Small intestine (tissue), 7 donors: ENCODE measurements around the gene IL17REL. TPM values are rescaled to one million over a fixed set of nuclear protein-coding genes. Genes with fewer than 3 reads are reported as not detected.

Experiments
- DNase-seq, 2 donors: peaks; one replicate each; pipeline versions ENCODE4 v3.0.0 to v3.0.0-alpha.2; 2013
- FAIRE-seq: peaks from 2 replicates; lab custom pipeline; 2012; peaks lifted over from hg19 to GRCh38; lab: Jason Lieb, UNC
- H3K27ac ChIP-seq, 3 donors: one replicate each; pipeline ENCODE4 v1.5.1; 2013; ENCODE audit warnings: low read length in 2 of 3, mild to moderate bottlenecking in 2 of 3, control low read depth in 1 of 3, inconsistent platforms in 1 of 3, low read depth in 1 of 3, moderate library complexity in 1 of 3
- H3K27me3 ChIP-seq, 3 donors: one replicate each; pipeline ENCODE4 v1.6.1; 2013; ENCODE audit warnings: low read length in 3 of 3, inconsistent platforms in 1 of 3; ENCODE audit not compliant: control insufficient read depth in 3 of 3, insufficient read depth in 3 of 3
- H3K36me3 ChIP-seq, 3 donors: one replicate each; pipeline ENCODE4 v1.6.1; 2013; ENCODE audit warnings: low read length in 3 of 3, inconsistent platforms in 1 of 3, low read depth in 1 of 3, mild to moderate bottlenecking in 1 of 3, moderate library complexity in 1 of 3; ENCODE audit not compliant: control insufficient read depth in 3 of 3, insufficient read depth in 2 of 3
- H3K4me1 ChIP-seq, 3 donors: one replicate each; pipeline ENCODE4 v1.6.1; 2013; ENCODE audit warnings: low read length in 2 of 3, inconsistent platforms in 1 of 3, low read depth in 1 of 3, mild to moderate bottlenecking in 1 of 3, moderate library complexity in 1 of 3; ENCODE audit not compliant: control insufficient read depth in 3 of 3, insufficient read depth in 2 of 3
- H3K4me3 ChIP-seq, 3 donors: one replicate each; pipeline ENCODE4 v1.5.1; 2013; ENCODE audit warnings: low read length in 3 of 3, control low read depth in 1 of 3, inconsistent platforms in 1 of 3, low read depth in 1 of 3, mild to moderate bottlenecking in 1 of 3, moderate library complexity in 1 of 3
- H3K9me3 ChIP-seq, 2 donors: one replicate each; pipeline ENCODE4 v1.6.1; 2013; ENCODE audit warnings: low read depth in 1 of 2, low read length in 1 of 2; ENCODE audit not compliant: control insufficient read depth in 2 of 2, insufficient read depth in 1 of 2
- WGBS, 3 donors: extraction: QIAGEN DNeasy Blood & Tissue Kit; methylation state at CpG; one replicate each; pipeline ENCODE4 v1.1.7; 2013; 5-methylcytosine and 5-hydroxymethylcytosine counted together
- polyA plus RNA-seq, 4 donors: library from polyadenylated mRNA; stranded (reverse) in 3 of 4; unstranded in 1 of 4; fragments of 200-250 nt in 3 of 4; fragments of 120-200 nt in 1 of 4; gene quantifications; one replicate each; pipeline versions ENCODE4 v1.2.1 to v1.2.3, GENCODE V29; 2013
- donor health status: healthy with polysubstance abuse.
- donor health status: control.
- donor health status: control.
- donor health status: Bipolar disorder and iron deficiency.
- donor health status: healthy.

IL17REL gene
- polyA plus RNA-seq, 4 donors, result 0.27 to 0.65 (median 0.49) TPM; not detected in 1

DNA sequence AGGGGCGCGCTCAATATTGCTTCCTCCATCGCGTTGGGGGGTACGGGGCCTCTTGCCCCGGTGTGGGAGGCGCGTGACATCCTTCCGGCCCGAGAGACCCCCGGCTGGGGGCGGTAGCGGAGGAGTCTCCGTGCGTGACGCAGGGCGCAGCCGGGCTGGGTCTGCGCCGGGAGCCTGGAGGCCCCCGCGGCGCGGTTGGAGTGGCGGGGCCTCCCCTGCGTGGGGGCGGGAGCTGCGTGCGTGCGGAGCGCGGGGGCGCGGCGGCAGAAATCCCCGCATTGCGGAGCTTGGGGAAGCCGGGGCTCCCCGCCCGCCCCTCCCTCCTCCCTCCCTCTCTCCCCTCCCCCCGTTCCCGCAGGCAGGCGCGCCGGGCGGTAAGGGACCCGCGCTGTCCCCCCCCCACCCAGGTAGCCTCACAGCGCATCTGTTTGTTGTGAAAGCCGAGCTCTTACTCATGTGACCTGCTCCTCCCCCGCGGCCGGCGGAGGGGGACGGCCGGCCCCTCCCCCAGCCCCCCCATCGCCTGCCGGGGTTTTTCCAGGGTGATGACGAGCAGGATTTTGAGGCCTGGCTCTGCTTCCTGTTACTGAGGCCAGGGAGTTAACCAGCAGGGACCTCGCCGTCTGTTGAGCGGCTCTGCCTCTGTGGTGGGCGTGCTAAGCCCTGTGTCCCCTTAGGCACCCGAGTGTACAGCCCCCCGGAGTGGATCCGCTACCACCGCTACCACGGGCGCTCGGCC lies 50.4 kb downstream of the IL17REL start:
- FAIRE-seq (no peak), DNase-seq (peak; percentile 67 to 90)
- peaks cover 3 to 57% (median 8%) of the 10 kb centered on the region in 3 donors for H3K4me1 ChIP-seq
- peaks cover 14 to 49% (median 15%) of the 10 kb centered on the region in 3 donors for H3K36me3 ChIP-seq
- H3K9me3 ChIP-seq, result no peaks in the 10 kb centered on the region
- 2 to 5% (median 4%) methylated on average over 42 to 70 of the region's 70 CpGs for WGBS, 3 donors
- no peaks in the 10 kb centered on the region for H3K27me3 ChIP-seq
- H3K4me3 ChIP-seq, result peak overlapping the region; percentile 74 to 97 (median 97)
- H3K27ac ChIP-seq, result peak overlapping the region; percentile 80 to 96 (median 94)

DNA sequence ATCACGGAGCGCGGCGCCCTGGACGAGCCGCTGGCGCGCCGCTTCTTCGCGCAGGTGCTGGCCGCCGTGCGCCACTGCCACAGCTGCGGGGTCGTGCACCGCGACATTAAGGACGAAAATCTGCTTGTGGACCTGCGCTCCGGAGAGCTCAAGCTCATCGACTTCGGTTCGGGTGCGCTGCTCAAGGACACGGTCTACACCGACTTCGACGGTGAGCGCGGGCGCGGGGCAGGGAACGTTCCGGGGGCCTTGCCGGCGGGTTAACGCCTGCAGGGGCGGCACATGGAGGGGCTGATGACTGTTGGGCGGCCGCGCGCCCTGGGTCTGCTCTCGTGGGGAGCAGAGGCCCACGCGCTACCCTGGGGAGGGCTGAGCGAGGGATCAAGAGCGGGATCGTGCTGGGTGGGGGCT lies 51.0 kb downstream of the IL17REL start:
- peaks cover 3 to 58% (median 8%) of the 10 kb centered on the region in 3 donors for H3K4me1 ChIP-seq
- FAIRE-seq, result no peak
- WGBS, 3 donors, result 1% methylated on average over 31 to 49 of the region's 49 CpGs

DNA sequence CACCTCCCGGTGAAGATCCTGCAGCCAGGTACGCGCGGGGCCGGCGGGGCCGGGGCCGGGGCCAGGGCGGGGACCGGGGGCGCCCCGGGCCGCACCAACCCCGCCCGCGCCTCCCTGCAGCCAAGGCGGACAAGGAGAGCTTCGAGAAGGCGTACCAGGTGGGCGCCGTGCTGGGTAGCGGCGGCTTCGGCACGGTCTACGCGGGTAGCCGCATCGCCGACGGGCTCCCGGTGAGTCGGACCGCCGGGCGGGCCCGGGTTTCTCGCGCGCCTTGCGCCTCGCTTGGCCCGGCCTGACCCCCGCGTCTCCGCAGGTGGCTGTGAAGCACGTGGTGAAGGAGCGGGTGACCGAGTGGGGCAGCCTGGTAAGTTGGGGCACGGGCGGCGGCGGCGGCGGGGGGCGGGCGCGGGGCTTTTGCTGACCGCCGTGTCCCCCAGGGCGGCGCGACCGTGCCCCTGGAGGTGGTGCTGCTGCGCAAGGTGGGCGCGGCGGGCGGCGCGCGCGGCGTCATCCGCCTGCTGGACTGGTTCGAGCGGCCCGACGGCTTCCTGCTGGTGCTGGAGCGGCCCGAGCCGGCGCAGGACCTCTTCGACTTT lies 51.5 kb downstream of the IL17REL start:
- peaks cover 3 to 55% (median 8%) of the 10 kb centered on the region in 3 donors for H3K4me1 ChIP-seq
- H3K27ac ChIP-seq, result peak overlapping the region; percentile 80 to 96 (median 94)
- peaks cover 14 to 43% (median 15%) of the 10 kb centered on the region in 3 donors for H3K36me3 ChIP-seq
- WGBS, 3 donors, result 1% methylated on average over 53 to 84 of the region's 84 CpGs
- no peaks in the 10 kb centered on the region for H3K9me3 ChIP-seq
- peak in 1 of 2 donors; percentile 74 for DNase-seq
- no peak for FAIRE-seq
- H3K27me3 ChIP-seq, result no peaks in the 10 kb centered on the region
- H3K4me3 ChIP-seq, result peak overlapping the region; percentile 74 to 97 (median 97)

More for the DNA sequence above, 51.0 kb downstream of the IL17REL start:
- H3K36me3 ChIP-seq, result peaks cover 14 to 47% (median 15%) of the 10 kb centered on the region in 3 donors
- H3K27ac ChIP-seq, result peak overlapping the region; percentile 80 to 96 (median 94)
- H3K27me3 ChIP-seq, result no peaks in the 10 kb centered on the region
- no peaks in the 10 kb centered on the region for H3K9me3 ChIP-seq
- H3K4me3 ChIP-seq, result peak overlapping the region; percentile 74 to 97 (median 97)
- DNase-seq, result no peak

DNA sequence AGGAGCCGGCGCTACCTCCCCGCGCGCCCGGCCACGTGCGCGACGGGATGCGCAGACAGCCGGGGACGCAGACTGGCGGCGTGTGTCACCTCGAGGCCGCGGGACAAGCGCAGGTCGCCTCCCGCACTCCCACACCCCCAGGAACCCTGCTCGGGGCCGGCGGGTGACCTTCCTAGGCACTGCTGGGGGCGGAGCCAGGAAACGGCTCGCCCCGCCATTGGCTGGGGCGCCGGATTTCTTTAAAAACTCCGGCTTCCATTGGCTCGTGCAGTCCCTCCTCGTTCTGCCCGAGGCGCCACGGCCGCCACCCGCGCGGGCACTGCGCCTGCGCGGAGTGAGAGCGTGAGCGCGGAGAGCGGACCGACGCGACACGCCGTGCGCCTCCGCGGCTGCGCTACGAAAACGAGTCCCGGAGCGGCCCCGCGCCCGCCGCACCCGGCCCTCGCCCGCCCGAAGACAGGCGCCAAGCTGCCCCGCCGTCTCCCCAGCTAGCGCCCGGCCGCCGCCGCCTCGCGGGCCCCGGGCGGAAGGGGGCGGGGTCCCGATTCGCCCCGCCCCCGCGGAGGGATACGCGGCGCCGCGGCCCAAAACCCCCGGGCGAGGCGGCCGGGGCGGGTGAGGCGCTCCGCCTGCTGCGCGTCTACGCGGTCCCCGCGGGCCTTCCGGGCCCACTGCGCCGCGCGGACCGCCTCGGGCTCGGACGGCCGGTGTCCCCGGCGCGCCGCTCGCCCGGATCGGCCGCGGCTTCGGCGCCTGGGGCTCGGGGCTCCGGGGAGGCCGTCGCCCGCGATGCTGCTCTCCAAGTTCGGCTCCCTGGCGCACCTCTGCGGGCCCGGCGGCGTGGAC lies 52.2 kb downstream of the IL17REL start, which contains the start of gene PIM3:
Gene PIM3, plus strand, starts transcription at position 614 of the 846 bp plus-strand sequence. Its CDS starts 176 bp downstream, at position 790.
- no peak for FAIRE-seq
- WGBS, 3 donors, result 0% methylated on average over 54 to 137 of the region's 137 CpGs
- peaks cover 3 to 53% (median 8%) of the 10 kb centered on the region in 3 donors for H3K4me1 ChIP-seq
- peak; percentile 97 to 98 for DNase-seq
- peak within 1 kb of the TSS; percentile 89 to 96 (median 94) for H3K27ac ChIP-seq
- H3K27me3 ChIP-seq, result no peaks in the 10 kb centered on the region
- no peaks in the 10 kb centered on the region for H3K9me3 ChIP-seq
- peak within 1 kb of the TSS; percentile 74 to 97 (median 97) for H3K4me3 ChIP-seq
- peaks cover 14 to 38% (median 14%) of the 10 kb centered on the region in 3 donors for H3K36me3 ChIP-seq

DNA sequence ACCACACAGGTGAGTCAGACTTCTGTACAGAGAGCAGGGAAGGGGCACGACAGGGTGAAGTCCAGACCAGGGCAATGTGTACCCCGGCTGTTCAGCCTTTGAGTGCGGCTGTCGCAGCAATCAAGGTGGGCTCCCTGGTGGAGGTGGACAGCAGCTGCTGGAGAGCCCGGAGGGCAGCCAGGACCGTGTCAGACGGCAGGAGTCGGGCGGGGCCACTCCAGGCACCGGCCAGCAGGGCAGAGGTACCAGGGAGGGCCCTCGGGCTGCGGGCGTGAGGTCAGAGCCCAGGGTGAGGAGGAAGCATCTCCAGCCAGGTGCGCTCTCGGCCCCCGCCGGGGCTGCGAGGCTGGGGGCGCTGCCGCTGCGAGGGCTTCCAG lies 52.8 kb downstream of the IL17REL start:
- H3K4me1 ChIP-seq, result peaks cover 3 to 52% (median 8%) of the 10 kb centered on the region in 3 donors
- peaks cover 13 to 32% (median 14%) of the 10 kb centered on the region in 3 donors for H3K36me3 ChIP-seq
- DNase-seq (peak in 1 of 2 donors; percentile 93), FAIRE-seq (no peak)
- H3K27me3 ChIP-seq, result no peaks in the 10 kb centered on the region
- H3K27ac ChIP-seq, result peak overlapping the region; percentile 89 to 96 (median 94)
- peak overlapping the region; percentile 52 to 97 (median 60) for H3K4me3 ChIP-seq
- H3K9me3 ChIP-seq, result no peaks in the 10 kb centered on the region
- 1 to 6% (median 1%) methylated on average over 20 to 21 of the region's 21 CpGs for WGBS, 3 donors

DNA sequence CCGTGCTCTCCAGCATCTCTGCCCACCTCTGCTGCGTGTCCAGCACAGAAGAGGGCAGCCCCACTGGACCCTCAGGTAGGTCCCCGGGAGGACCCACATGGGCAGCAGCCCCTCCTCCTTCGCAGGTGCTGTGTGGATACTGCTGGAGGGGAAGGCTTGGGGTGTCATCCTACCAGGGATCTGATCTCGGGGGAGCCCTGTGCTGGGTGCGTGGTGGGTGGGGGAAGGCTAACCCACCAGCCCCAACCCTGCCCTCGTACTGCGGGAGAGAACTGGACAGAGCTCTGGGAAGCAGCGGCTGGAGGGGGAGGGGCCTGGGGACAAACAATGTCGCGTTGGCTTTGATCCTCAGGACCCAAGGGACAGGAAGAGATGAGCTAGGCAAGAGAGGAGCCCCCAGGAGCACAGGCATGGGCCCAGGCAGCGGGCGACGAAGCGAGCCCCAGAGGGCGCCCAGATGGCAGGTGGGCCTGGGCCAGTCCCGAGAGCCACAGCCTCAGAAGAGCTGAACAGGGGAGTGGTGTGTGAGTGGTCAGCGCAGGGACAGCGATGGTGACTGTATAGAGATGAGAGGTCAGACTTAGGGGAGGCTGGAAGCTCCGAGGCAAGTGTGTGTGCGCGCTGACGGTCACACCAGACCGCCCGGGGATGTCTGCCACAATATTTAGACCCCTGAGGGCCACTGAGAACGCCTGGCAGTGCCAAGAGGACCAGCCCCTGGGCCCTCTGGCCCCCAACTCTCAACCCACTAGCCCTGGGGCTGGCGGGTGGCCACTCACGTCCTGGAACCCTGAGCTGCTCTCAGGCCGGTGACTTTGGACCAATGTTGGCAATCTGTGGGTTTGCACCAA lies 53.4 kb downstream of the IL17REL start:
- H3K4me1 ChIP-seq, result peaks cover 3 to 52% (median 6%) of the 10 kb centered on the region in 3 donors
- peaks cover 12 to 26% (median 13%) of the 10 kb centered on the region in 3 donors for H3K36me3 ChIP-seq
- 73 to 78% (median 73%) methylated on average over 28 to 29 of the region's 29 CpGs for WGBS, 3 donors
- no peaks in the 10 kb centered on the region for H3K27me3 ChIP-seq
- FAIRE-seq (no peak), DNase-seq (no peak)
- peak overlapping the region in 2 of 3 donors; percentile 15 to 52 for H3K4me3 ChIP-seq
- no peaks in the 10 kb centered on the region for H3K9me3 ChIP-seq
- H3K27ac ChIP-seq, result peak overlapping the region; percentile 89 to 96 (median 94)

DNA sequence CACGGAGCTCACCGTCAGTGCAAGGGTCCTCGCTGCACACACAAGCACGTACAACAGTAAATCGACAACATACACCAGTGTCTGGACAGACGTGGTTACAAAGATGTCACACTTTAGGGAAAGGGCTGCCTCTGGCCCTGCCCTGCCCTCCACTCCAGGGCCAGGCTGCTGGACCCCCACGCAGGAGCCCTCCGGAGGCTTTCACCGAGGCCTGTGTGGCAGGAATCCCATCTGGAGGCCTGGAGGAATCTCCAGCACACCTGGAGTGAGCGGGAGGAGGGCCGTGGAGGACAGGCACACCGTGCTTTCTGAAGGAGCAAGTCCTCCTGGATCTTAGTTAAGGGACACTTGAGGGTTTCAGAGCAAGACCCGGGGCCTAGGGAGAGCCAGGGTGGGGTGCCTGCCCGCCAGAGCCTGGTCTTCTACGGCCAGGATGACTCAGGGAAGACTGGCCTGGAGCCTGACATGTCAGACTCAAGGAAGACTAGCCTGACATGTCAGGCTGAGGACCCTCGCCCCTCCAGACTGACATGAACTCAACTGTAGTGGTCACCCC lies 54.1 kb downstream of the IL17REL start:
- Histone ChIP-seq H3K4me3 (no peak overlapping the region), H3K4me1 (peaks cover under 1 to 53% (median under 1%) of the 10 kb centered on the region in 3 donors), H3K27me3 (no peaks in the 10 kb centered on the region), H3K36me3 (peaks cover 6 to 19% (median 6%) of the 10 kb centered on the region in 3 donors), H3K9me3 (no peaks in the 10 kb centered on the region), H3K27ac (peak overlapping the region in 2 of 3 donors; percentile 89 to 94)
- DNase-seq, result no peak
- no peak for FAIRE-seq
- WGBS, 3 donors, result 79 to 87% (median 81%) methylated on average over 16 of the region's 16 CpGs
